PFSK-1 (cell line): Measurements from ENCODE around the gene PRSS35.

Experiments
- POLR2AphosphoS5 ChIP-seq: IDR thresholded peaks from 2 replicates; pipeline ENCODE4 v1.6.1; 2012; ENCODE audit warnings: low read depth, mild to moderate bottlenecking, control low read depth, low read length, moderate library complexity
- SIN3A ChIP-seq: IDR thresholded peaks from 2 replicates; pipeline ENCODE4 v1.6.1; 2012; ENCODE audit warnings: mild to moderate bottlenecking, low read length, moderate library complexity, borderline replicate concordance; ENCODE audit not compliant: insufficient read depth
- TF ChIP-seq, protein P1 (sequence below), 2 experiments: IDR thresholded peaks; 2 replicates each; pipeline versions ENCODE4 v1.6.1 to v1.8.0; 2011 to 2012; ENCODE audit warnings: low read depth in 2 of 2, low read length in 2 of 2, control low read depth in 1 of 2, inconsistent platforms in 1 of 2, mild to moderate bottlenecking in 1 of 2, moderate library complexity in 1 of 2; ENCODE audit not compliant: insufficient read depth in 1 of 2

DNA sequence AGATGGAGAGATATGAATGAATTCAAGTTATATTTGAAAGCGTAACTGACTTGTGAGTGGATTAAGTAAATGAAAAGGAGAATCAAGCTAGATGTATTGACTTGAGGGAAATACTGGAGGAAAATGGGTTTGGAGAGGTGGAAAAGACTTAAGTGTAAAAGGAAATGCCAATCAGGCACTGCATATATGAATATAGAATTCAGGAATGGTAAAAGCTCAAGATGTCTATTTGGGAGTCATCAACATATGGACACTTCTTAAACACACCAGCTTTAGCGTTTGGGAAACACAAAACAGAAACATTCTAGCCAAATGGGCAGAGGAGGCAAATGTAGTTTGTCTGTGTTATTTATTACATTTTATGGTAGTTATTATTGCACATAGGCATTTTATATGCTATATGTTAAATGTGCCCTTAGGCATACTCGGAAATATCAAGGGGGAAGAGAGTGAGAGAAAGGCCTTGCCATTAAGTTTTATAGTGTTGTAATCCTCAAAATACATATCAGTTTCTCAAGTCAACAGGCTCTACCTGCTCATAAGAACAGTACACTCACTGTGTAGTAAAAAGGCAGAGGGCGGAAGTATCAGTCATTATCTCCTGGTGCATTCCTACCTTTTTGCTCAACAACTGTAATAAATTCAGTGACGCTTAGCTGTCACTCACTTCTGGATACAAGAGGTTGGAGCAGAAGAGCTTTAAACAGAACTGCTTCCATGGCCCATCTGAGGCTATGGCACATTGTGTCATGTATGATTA, 47.8 kb upstream of the PRSS35 start:
- TF ChIP-seq POLR2AphosphoS5 (no peak), SIN3A (no peak)
- TF ChIP-seq, protein P1, sequence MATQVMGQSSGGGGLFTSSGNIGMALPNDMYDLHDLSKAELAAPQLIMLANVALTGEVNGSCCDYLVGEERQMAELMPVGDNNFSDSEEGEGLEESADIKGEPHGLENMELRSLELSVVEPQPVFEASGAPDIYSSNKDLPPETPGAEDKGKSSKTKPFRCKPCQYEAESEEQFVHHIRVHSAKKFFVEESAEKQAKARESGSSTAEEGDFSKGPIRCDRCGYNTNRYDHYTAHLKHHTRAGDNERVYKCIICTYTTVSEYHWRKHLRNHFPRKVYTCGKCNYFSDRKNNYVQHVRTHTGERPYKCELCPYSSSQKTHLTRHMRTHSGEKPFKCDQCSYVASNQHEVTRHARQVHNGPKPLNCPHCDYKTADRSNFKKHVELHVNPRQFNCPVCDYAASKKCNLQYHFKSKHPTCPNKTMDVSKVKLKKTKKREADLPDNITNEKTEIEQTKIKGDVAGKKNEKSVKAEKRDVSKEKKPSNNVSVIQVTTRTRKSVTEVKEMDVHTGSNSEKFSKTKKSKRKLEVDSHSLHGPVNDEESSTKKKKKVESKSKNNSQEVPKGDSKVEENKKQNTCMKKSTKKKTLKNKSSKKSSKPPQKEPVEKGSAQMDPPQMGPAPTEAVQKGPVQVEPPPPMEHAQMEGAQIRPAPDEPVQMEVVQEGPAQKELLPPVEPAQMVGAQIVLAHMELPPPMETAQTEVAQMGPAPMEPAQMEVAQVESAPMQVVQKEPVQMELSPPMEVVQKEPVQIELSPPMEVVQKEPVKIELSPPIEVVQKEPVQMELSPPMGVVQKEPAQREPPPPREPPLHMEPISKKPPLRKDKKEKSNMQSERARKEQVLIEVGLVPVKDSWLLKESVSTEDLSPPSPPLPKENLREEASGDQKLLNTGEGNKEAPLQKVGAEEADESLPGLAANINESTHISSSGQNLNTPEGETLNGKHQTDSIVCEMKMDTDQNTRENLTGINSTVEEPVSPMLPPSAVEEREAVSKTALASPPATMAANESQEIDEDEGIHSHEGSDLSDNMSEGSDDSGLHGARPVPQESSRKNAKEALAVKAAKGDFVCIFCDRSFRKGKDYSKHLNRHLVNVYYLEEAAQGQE (IDR thresholded peaks at IDR 0.05; ENCODE audit: insufficient read depth in 1 of 2, low read depth in 2 of 2, low read length in 2 of 2) = no peak
